ENCODE data around the gene METTL8. TPM values are rescaled to one million over a fixed set of nuclear protein-coding genes. Genes with fewer than 3 reads are reported as not detected.

The METTL8 gene
- total and polyA plus RNA-seq, 9 donors: 4.5 to 33.0 (median 17.2) TPM

- intact Hi-C loops (cut with DNase I): no loop called here
- H3K9me3 ChIP-seq: no peaks in the 10 kb centered on the region
- no peak for DNase-seq
- H3K4me1 ChIP-seq (ENCODE audit: insufficient read depth): no peaks in the 10 kb centered on the region
- H3K27ac ChIP-seq: no peak overlapping the region
- WGBS, 3 donors: 95 to 97% (median 96%) methylated on average over 6 of the region's 6 CpGs
- H3K27me3 ChIP-seq: no peaks in the 10 kb centered on the region
- H3K36me3 ChIP-seq: no peaks in the 10 kb centered on the region
- TF ChIP-seq EP300 (IDR thresholded peaks at IDR 0.05) (no peak), POLR2A (IDR thresholded peaks at IDR 0.05) (no peak), CTCF (IDR thresholded peaks at IDR 0.05) (no peak)
- H3K4me3 ChIP-seq: no peak overlapping the region
These were observed 125.3 kb downstream of the METTL8 start for GRCh38 chr2:171308280-171309054.

- no peaks in the 10 kb centered on the region for H3K27me3 ChIP-seq
- 96% methylated on average over 4 of the region's 4 CpGs for WGBS, 3 donors
- DNase-seq: no peak
- H3K27ac ChIP-seq: no peak overlapping the region
- intact Hi-C loops (cut with DNase I): no loop called here
- H3K9me3 ChIP-seq: no peaks in the 10 kb centered on the region
- no peak for TF ChIP-seq EP300 (IDR thresholded peaks at IDR 0.05)
- H3K4me3 ChIP-seq: no peak overlapping the region
- no peaks in the 10 kb centered on the region for H3K4me1 ChIP-seq (ENCODE audit: insufficient read depth)
- H3K36me3 ChIP-seq: no peaks in the 10 kb centered on the region
These were observed 126.2 kb downstream of the METTL8 start for GRCh38 chr2:171307560-171307959.

GRCh38 chr2:171297956-171298355 is 135.8 kb downstream of the METTL8 start:
- Histone ChIP-seq H3K4me1 (ENCODE audit: insufficient read depth) (no peaks in the 10 kb centered on the region), H3K9me3 (no peaks in the 10 kb centered on the region), H3K27ac (no peak overlapping the region), H3K27me3 (no peaks in the 10 kb centered on the region), H3K4me3 (no peak overlapping the region), H3K36me3 (no peaks in the 10 kb centered on the region)
- intact Hi-C loops (cut with DNase I): no loop called here
- DNase-seq: no peak
- no peak for TF ChIP-seq POLR2A (IDR thresholded peaks at IDR 0.05)
- no peak for TF ChIP-seq EP300 (IDR thresholded peaks at IDR 0.05)
- no peak for TF ChIP-seq CTCF (IDR thresholded peaks at IDR 0.05)
- WGBS, 3 donors: 36 to 59% (median 56%) methylated on average over 2 of the region's 2 CpGs

- WGBS, 3 donors: 93 to 95% (median 93%) methylated on average over 5 of the region's 5 CpGs
- Histone ChIP-seq H3K9me3 (no peaks in the 10 kb centered on the region), H3K27ac (no peak overlapping the region), H3K36me3 (no peaks in the 10 kb centered on the region), H3K4me3 (no peak overlapping the region), H3K4me1 (ENCODE audit: insufficient read depth) (peaks cover 2% of the 10 kb centered on the region), H3K27me3 (no peaks in the 10 kb centered on the region)
- intact Hi-C loops (cut with DNase I): no loop called here
- no peak for DNase-seq
- no peak for TF ChIP-seq CTCF (IDR thresholded peaks at IDR 0.05)
- TF ChIP-seq POLR2A (IDR thresholded peaks at IDR 0.05): no peak
- TF ChIP-seq EP300 (IDR thresholded peaks at IDR 0.05): no peak
These were observed 139.2 kb downstream of the METTL8 start for GRCh38 chr2:171294608-171295007.

- no peak for TF ChIP-seq EP300 (IDR thresholded peaks at IDR 0.05)
- TF ChIP-seq CTCF (IDR thresholded peaks at IDR 0.05): no peak
- TF ChIP-seq POLR2A (IDR thresholded peaks at IDR 0.05): no peak
- 88 to 91% (median 90%) methylated on average over 5 of the region's 5 CpGs for WGBS, 3 donors
- H3K36me3 ChIP-seq: no peaks in the 10 kb centered on the region
- no peaks in the 10 kb centered on the region for H3K27me3 ChIP-seq
- no peak overlapping the region for H3K27ac ChIP-seq
- H3K9me3 ChIP-seq: no peaks in the 10 kb centered on the region
- DNase-seq: no peak
- intact Hi-C loops (cut with DNase I): no loop called here
- H3K4me3 ChIP-seq: no peak overlapping the region
- H3K4me1 ChIP-seq (ENCODE audit: insufficient read depth): peaks cover 2% of the 10 kb centered on the region
These were observed 140.1 kb downstream of the METTL8 start for GRCh38 chr2:171293661-171294060.
